Endothelial cell of umbilical vein (primary cell): Measurements from ENCODE around the gene MIPEP. TPM values are rescaled to one million over a fixed set of nuclear protein-coding genes. Genes with fewer than 3 reads are reported as not detected.

Source experiments
- BruUV-seq: library from RNA; stranded (reverse); fragments of 400-500 nt; replicated peaks from 2 replicates; lab custom pipeline; 2021; lab: Mats Ljungman, UMichigan
- CTCF ChIA-PET: fragments of 300-600, 350-600 bp; sonication (Branson Sonifier 250); formaldehyde crosslinking; loops from one replicate; lab custom pipeline; 2021; ENCODE audit warnings: antibody characterized with exemption, inconsistent platforms; lab: Charles Lee
- POLR2A ChIA-PET: fragments of 300-600, 350-600 bp; sonication (Branson Sonifier 250); formaldehyde crosslinking; loops from one replicate; lab custom pipeline; 2021; ENCODE audit warnings: antibody characterized with exemption, inconsistent platforms; lab: Charles Lee
- DNase-seq: peaks from one replicate; pipeline ENCODE4 v3.0.0-alpha.2; 2011; ENCODE audit warnings: low read depth, low spot score
- FAIRE-seq: peaks from 2 replicates; lab custom pipeline; 2011; peaks lifted over from hg19 to GRCh38; lab: Jason Lieb, UNC
- H2AFZ ChIP-seq: 2 replicates; pipeline ENCODE4 v1.6.0; 2012; ENCODE audit warnings: low read depth, low read length, control low read depth, inconsistent platforms
- H3K27ac ChIP-seq: 2 replicates; pipeline ENCODE4 v1.5.1; 2011; ENCODE audit warnings: low read depth, mild to moderate bottlenecking, control low read depth, low read length, moderate library complexity; ENCODE audit not compliant: insufficient read depth
- H3K27me3 ChIP-seq, 2 experiments: 2 replicates each; pipeline versions ENCODE4 v1.6.0 to v1.6.1; 2011; ENCODE audit warnings: low read length in 2 of 2, mixed read lengths in 1 of 2; ENCODE audit not compliant: control insufficient read depth in 2 of 2, insufficient read depth in 2 of 2
- H3K36me3 ChIP-seq, 2 experiments: 2 replicates in 1 of 2; 3 replicates in 1 of 2; pipeline ENCODE4 v1.5.1; 2011; ENCODE audit warnings: low read length in 2 of 2, mild to moderate bottlenecking in 1 of 2, moderate library complexity in 1 of 2; ENCODE audit not compliant: control insufficient read depth in 2 of 2, insufficient read depth in 2 of 2; ENCODE audit errors: extremely low read depth in 1 of 2
- H3K4me1 ChIP-seq: 3 replicates; pipeline ENCODE4 v1.5.1; 2011; ENCODE audit warnings: mild to moderate bottlenecking, low read length; ENCODE audit not compliant: control insufficient read depth, insufficient read depth; ENCODE audit errors: extremely low read depth
- H3K4me2 ChIP-seq: 2 replicates; pipeline ENCODE4 v1.6.1; 2011; ENCODE audit warnings: low read length, control low read depth, mixed read lengths; ENCODE audit not compliant: insufficient read depth
- H3K4me3 ChIP-seq, 3 experiments: fragments of 200-600 bp in 1 of 3; sonication (generic), shearing (Covaris generic) in 1 of 3; replicated peaks in 1 of 3; 2 replicates each; pipeline ENCODE4 v1.5.1; 2011 to 2016; ENCODE audit warnings: control low read depth in 3 of 3, low read length in 3 of 3, mild to moderate bottlenecking in 2 of 3, inconsistent platforms in 1 of 3, low read depth in 1 of 3, moderate library complexity in 1 of 3; ENCODE audit not compliant: insufficient read depth in 1 of 3
- H3K79me2 ChIP-seq: 2 replicates; pipeline ENCODE4 v1.6.0; 2012; ENCODE audit warnings: low read length, inconsistent platforms; ENCODE audit not compliant: control insufficient read depth, insufficient read depth
- H3K9ac ChIP-seq: replicated peaks from 2 replicates; pipeline ENCODE3; 2011; ENCODE audit warnings: low read length, control low read depth; ENCODE audit not compliant: insufficient read depth; ENCODE audit errors: extremely low read depth
- H3K9me1 ChIP-seq: replicated peaks from 3 replicates; pipeline ENCODE4 v1.6.0; 2011; ENCODE audit warnings: mild to moderate bottlenecking, low read length; ENCODE audit not compliant: control insufficient read depth, insufficient read depth; ENCODE audit errors: extremely low read depth
- H3K9me3 ChIP-seq: replicated peaks from 2 replicates; pipeline ENCODE4 v1.5.1; 2012; ENCODE audit warnings: low read length, inconsistent platforms; ENCODE audit not compliant: control insufficient read depth, insufficient read depth
- H4K20me1 ChIP-seq: replicated peaks from 2 replicates; pipeline ENCODE3; 2011; ENCODE audit warnings: mild to moderate bottlenecking, low read length; ENCODE audit not compliant: control insufficient read depth, insufficient read depth; ENCODE audit errors: extremely low read depth
- CTCF ChIP-seq, 2 donors: IDR thresholded peaks; 1 replicate in 1 of 2; 2 replicates in 1 of 2; pipeline ENCODE4 v1.5.1; 2011; ENCODE audit warnings: low read length in 2 of 2, mild to moderate bottlenecking in 2 of 2, moderate library complexity in 2 of 2, control low read depth in 1 of 2, inconsistent platforms in 1 of 2, low read depth in 1 of 2; ENCODE audit not compliant: insufficient read depth in 1 of 2; ENCODE audit errors: extremely low read depth in 1 of 2
- JUN ChIP-seq: IDR thresholded peaks from 2 replicates; pipeline ENCODE4 v1.6.1; 2011; ENCODE audit warnings: borderline replicate concordance, low read depth; ENCODE audit not compliant: insufficient read length, insufficient read depth
- MAX ChIP-seq: IDR thresholded peaks from 2 replicates; pipeline ENCODE4 v1.6.1; 2011; ENCODE audit not compliant: insufficient read depth, insufficient read length
- dilution Hi-C: fragments of 300-500 bp; cut with MboI; formaldehyde crosslinking; loops from one replicate; pipeline ENCODE4 v1.15.0; 2019; ENCODE audit warnings: low sequenced_read_pairs; ENCODE audit not compliant: extremely low pct_ligation_motif_present
- intact Hi-C: fragments of 100-400 bp; cut with micrococcal nuclease; formaldehyde crosslinking; loops from one replicate; pipeline ENCODE4 v1.10.0; 2022
- polyA plus RNA-seq, 4 experiments: library from polyadenylated mRNA; depleted of rRNA in 3 of 4; stranded (reverse) in 3 of 4; unstranded in 1 of 4; fragments of >200 nt; gene quantifications; 2 replicates each; pipeline versions ENCODE4 v1.2.1 to v1.2.3, GENCODE V29; 2011 to 2012; ENCODE audit warnings: missing spikeins in 1 of 4
- small RNA-seq: library from RNA; depleted of rRNA; stranded (forward); fragments of <200 nt; gene quantifications from one replicate; pipeline ENCODE3, GENCODE V24; 2012; ENCODE audit warnings: low replicate concordance, low read depth; ENCODE audit not compliant: insufficient read depth, insufficient read length
- total RNA-seq: library from RNA; stranded (reverse); gene quantifications from 2 replicates; pipeline ENCODE4 v1.2.3, GENCODE V29; 2021

MIPEP gene
- total and polyA plus RNA-seq, 2 donors (not counting 3 experiments of a cell fraction or from before 2014, with no cell fraction given) = 12.4 to 19.2 TPM

- Histone ChIP-seq H4K20me1 (no peaks in the 10 kb centered on the region), H2AFZ (no peak overlapping the region), H3K9me1 (no peaks in the 10 kb centered on the region), H3K4me2 (no peak overlapping the region), H3K4me1 (no peaks in the 10 kb centered on the region), H3K27ac (no peak overlapping the region), H3K79me2 (no peaks in the 10 kb centered on the region), H3K27me3 (no peaks in the 10 kb centered on the region), H3K4me3 (no peak overlapping the region), H3K9ac (no peak overlapping the region), H3K36me3 (no peaks in the 10 kb centered on the region), H3K9me3 (no peaks in the 10 kb centered on the region)
- ChIA-PET POLR2A (no interaction called here), CTCF (interaction anchor here (1.2 to 1.5 kb wide), 3 partner anchors 8 to 31 kb away, joined by 3 read pairs; no protein-coding TSS in a partner anchor)
- BruUV-seq = no TSS peak
- intact Hi-C loops = no loop called here
- TF ChIP-seq CTCF (IDR thresholded peaks at IDR 0.05; ENCODE audit: extremely low read depth in 1 of 2, insufficient read depth in 1 of 2, low read depth in 1 of 2, low read length in 2 of 2) (no peak), JUN (no peak), MAX (no peak)
- FAIRE-seq (no peak), DNase-seq (no peak)
- dilution Hi-C loops = no loop called here
These were observed 208.1 kb downstream of the MIPEP start for GRCh38 chr13:23680845-23681669.

Small RNAs within 50 kb of the gene (small RNA-seq; reads per million reads assigned to genes)
- gene MTCO3P2 = not detected

Other genes with a start within 250 kb of the MIPEP start
- gene C1QTNF9B, start 8.1 kb upstream of the MIPEP start, total RNA-seq = not detected in 2 replicates
- 0.06 TPM in 1 of 2 replicates, not detected in the other for gene C1QTNF9B, start 8.1 kb upstream of the MIPEP start, polyA plus RNA-seq